ENCODE results near the gene SIRT7.
A peak's percentile ranks its signal among the peaks of the same experiment; 100 is the strongest.

Gene SIRT7

GRCh38 chr17:81917565-81918332, at the start of gene SIRT7:
SIRT7 (minus strand) TSS chr17:81918176; CDS start chr17:81918131, 45 bp downstream.
- Histone ChIP-seq H3K4me3 (ENCODE audit: low read depth, low read length) (peak within 1 kb of the TSS; percentile 55), H3K36me3 (peaks cover 73% of the 10 kb centered on the region), H3K27me3 (ENCODE audit: insufficient read depth, low read depth, severe bottlenecking) (no peaks in the 10 kb centered on the region), H3K9me3 (ENCODE audit: severe bottlenecking) (no peaks in the 10 kb centered on the region), H3K27ac (peak within 1 kb of the TSS; percentile 15; the same call in 1 of the 2 replicates)
- TF ChIP-seq, protein P1, sequence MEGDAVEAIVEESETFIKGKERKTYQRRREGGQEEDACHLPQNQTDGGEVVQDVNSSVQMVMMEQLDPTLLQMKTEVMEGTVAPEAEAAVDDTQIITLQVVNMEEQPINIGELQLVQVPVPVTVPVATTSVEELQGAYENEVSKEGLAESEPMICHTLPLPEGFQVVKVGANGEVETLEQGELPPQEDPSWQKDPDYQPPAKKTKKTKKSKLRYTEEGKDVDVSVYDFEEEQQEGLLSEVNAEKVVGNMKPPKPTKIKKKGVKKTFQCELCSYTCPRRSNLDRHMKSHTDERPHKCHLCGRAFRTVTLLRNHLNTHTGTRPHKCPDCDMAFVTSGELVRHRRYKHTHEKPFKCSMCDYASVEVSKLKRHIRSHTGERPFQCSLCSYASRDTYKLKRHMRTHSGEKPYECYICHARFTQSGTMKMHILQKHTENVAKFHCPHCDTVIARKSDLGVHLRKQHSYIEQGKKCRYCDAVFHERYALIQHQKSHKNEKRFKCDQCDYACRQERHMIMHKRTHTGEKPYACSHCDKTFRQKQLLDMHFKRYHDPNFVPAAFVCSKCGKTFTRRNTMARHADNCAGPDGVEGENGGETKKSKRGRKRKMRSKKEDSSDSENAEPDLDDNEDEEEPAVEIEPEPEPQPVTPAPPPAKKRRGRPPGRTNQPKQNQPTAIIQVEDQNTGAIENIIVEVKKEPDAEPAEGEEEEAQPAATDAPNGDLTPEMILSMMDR (IDR thresholded peaks at IDR 0.05; ENCODE audit: low read depth, low read length), result no peak
- DNase-seq, result peak; percentile 85

- no peaks in the 10 kb centered on the region; the same call in 1 of the 2 replicates for H3K36me3 ChIP-seq
- H3K27me3 ChIP-seq (ENCODE audit: insufficient read depth, low read depth, severe bottlenecking), result no peaks in the 10 kb centered on the region
- no peak for DNase-seq
- H3K27ac ChIP-seq, result peak overlapping the region; percentile 35
- TF ChIP-seq, protein P1 (IDR thresholded peaks at IDR 0.05; ENCODE audit: low read depth, low read length), result no peak
- H3K9me3 ChIP-seq (ENCODE audit: severe bottlenecking), result no peaks in the 10 kb centered on the region
- H3K4me3 ChIP-seq (ENCODE audit: low read depth, low read length), result no peak overlapping the region
Observed at GRCh38 chr17:81967244-81967532, 49.2 kb upstream of the SIRT7 start.

DNA sequence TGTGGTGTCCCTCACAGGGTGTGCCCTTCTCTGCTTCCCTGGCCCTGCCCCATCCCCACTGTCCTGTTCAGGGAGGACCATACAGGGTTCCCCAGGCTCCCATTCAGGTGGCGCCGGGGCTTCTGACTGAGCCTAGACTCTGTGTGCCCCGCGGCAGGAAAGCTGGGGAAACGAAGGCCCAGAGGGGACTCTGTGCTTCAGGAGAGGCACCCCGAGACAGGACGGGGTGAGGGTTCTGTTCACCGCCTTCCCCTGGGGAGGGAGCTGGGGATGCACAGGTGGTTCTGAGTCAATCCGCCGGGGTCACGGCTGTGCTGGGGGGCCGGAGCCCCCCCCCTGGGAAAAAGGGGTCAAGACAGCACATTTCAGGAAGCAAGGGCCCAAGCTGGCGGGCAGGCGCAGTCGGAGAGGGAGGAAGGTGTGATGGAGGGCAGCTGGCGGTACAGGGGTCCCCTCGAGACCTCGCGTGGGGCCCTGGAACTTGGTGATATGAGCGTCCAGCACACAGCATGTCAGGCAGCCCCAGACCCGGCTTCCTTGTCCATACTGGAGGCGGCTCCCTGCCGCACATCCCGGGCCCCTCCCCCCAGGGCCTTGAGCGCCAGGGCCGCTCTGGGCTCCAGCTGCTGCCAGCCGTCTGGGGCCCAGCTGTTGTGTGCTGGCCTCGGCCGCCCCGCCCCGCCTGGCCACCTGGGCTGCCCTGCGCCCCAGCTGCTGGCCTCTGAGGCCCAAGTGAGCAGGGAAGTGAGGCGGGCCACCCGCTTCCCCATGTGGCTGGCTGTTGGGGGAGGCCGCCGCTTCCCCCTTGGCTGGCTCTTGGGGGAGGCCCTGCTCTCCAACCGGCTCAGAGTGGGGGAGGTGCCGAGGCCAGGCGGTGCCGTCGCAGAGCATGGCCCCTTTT, 48.6 kb upstream of the SIRT7 start:
- peak; percentile 69 for DNase-seq
- Histone ChIP-seq H3K27ac (peak overlapping the region; percentile 35), H3K27me3 (ENCODE audit: insufficient read depth, low read depth, severe bottlenecking) (no peaks in the 10 kb centered on the region), H3K9me3 (ENCODE audit: severe bottlenecking) (no peaks in the 10 kb centered on the region), H3K4me3 (ENCODE audit: low read depth, low read length) (no peak overlapping the region), H3K36me3 (no peaks in the 10 kb centered on the region; the same call in 1 of the 2 replicates)
- TF ChIP-seq, protein P1 (IDR thresholded peaks at IDR 0.05; ENCODE audit: low read depth, low read length), result no peak

GRCh38 chr17:81964081-81964849, 46.3 kb upstream of the SIRT7 start:
- DNase-seq, result no peak
- H3K27ac ChIP-seq, result no peak overlapping the region
- TF ChIP-seq, protein P1 (IDR thresholded peaks at IDR 0.05; ENCODE audit: low read depth, low read length), result no peak
- no peak overlapping the region for H3K4me3 ChIP-seq (ENCODE audit: low read depth, low read length)
- H3K36me3 ChIP-seq, result no peaks in the 10 kb centered on the region; the same call in 1 of the 2 replicates
- H3K9me3 ChIP-seq (ENCODE audit: severe bottlenecking), result no peaks in the 10 kb centered on the region
- peaks cover 7% of the 10 kb centered on the region for H3K27me3 ChIP-seq (ENCODE audit: insufficient read depth, low read depth, severe bottlenecking)

- no peak overlapping the region for H3K27ac ChIP-seq
- H3K4me3 ChIP-seq (ENCODE audit: low read depth, low read length), result no peak overlapping the region
- H3K9me3 ChIP-seq (ENCODE audit: severe bottlenecking), result no peaks in the 10 kb centered on the region
- H3K36me3 ChIP-seq, result peaks cover 3% of the 10 kb centered on the region; the same call in 1 of the 2 replicates
- DNase-seq, result no peak
- peaks cover 7% of the 10 kb centered on the region for H3K27me3 ChIP-seq (ENCODE audit: insufficient read depth, low read depth, severe bottlenecking)
- TF ChIP-seq, protein P1 (IDR thresholded peaks at IDR 0.05; ENCODE audit: low read depth, low read length), result no peak
Observed at GRCh38 chr17:81962499-81963441, 44.8 kb upstream of the SIRT7 start.
